Activated CD4-positive, alpha-beta T cell treated with anti-CD3 and anti-CD28 coated beads for 36 hours (primary cell): ENCODE results near the gene BMS1. TPM values are rescaled to one million over a fixed set of nuclear protein-coding genes. Genes with fewer than 3 reads are reported as not detected.
"Not testable (repeated sequence)": the region's sequence is repeated elsewhere in the genome, so short reads cannot be mapped to it uniquely, and the experiment has no call there.

Experiments used
- ATAC-seq: fragments of 200-7000 bp; cut with Tn5 transposase; one replicate; pipeline ENCODE4 v1.10.0; 2021; ENCODE audit warnings: mild to moderate bottlenecking, moderate library complexity
- CTCF ChIA-PET: fragments of 350-600 bp; sonication (Branson Sonifier 250); formaldehyde crosslinking; loops from one replicate; lab custom pipeline; 2021; ENCODE audit warnings: antibody characterized with exemption; lab: Charles Lee
- POLR2A ChIA-PET: fragments of 350-600 bp; sonication (Branson Sonifier 250); formaldehyde crosslinking; loops from one replicate; lab custom pipeline; 2021; ENCODE audit warnings: antibody characterized with exemption, inconsistent platforms; lab: Charles Lee
- DNase-seq: peaks from one replicate; pipeline ENCODE4 v3.0.0-alpha.2; 2020
- H3K27ac Mint-ChIP-seq: one replicate; pipeline ENCODE4 v1.8.0; 2021; ENCODE audit warnings: mixed read lengths
- H3K27me3 Mint-ChIP-seq: one replicate; pipeline ENCODE4 v1.8.0; 2021; ENCODE audit warnings: mixed read lengths
- H3K36me3 Mint-ChIP-seq: one replicate; pipeline ENCODE4 v1.8.0; 2021; ENCODE audit warnings: low read depth, mixed read lengths
- H3K4me1 Mint-ChIP-seq: one replicate; pipeline ENCODE4 v1.8.0; 2021; ENCODE audit warnings: mixed read lengths
- H3K4me3 Mint-ChIP-seq: one replicate; pipeline ENCODE4 v1.8.0; 2021; ENCODE audit warnings: mild to moderate bottlenecking, moderate library complexity, mixed read lengths
- H3K9me3 Mint-ChIP-seq: one replicate; pipeline ENCODE4 v1.8.0; 2021; ENCODE audit warnings: low read depth, mixed read lengths
- intact Hi-C, 2 experiments: fragments of 100-400 bp; cut with DNase I in 1 of 2; cut with micrococcal nuclease in 1 of 2; formaldehyde crosslinking; loops; one replicate each; pipeline versions ENCODE4 v1.14.2 to v1.15.1; 2022 to 2024; cut with DNase I, micrococcal nuclease
- total RNA-seq, 2 experiments: library from RNA; stranded (reverse); gene quantifications; one replicate each; pipeline ENCODE4 v1.2.3, GENCODE V29; 2021

The BMS1 gene
- total RNA-seq, 2 experiments from 2014 or later, result 26.5 to 30.4 TPM

DNA sequence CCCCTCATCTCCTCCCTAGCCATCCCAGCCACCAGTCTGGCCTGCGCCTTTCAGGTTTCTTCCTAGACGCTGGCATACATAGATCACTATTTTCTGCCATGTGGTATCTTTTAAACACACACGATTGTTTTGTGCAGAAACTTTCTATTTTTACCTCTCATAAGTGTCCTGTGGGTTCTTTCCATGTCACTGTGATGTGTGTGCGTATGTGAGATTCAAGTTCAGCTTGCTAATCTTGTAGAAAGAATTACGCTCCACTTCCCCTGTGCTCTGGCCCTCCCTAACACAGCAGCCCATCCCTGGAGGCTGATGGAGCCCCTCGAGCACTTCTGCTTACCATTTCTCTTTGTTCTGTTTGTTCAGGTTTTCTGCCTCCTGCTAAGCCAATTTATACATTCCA lies 80.2 kb downstream of the BMS1 start:
- H3K36me3 Mint-ChIP-seq, CTCF ChIA-PET, H3K4me1 Mint-ChIP-seq, intact Hi-C loops, ATAC-seq, H3K9me3 Mint-ChIP-seq, DNase-seq, H3K27ac Mint-ChIP-seq, H3K4me3 Mint-ChIP-seq, POLR2A ChIA-PET: not testable (repeated sequence)
- peaks cover 38% of the 10 kb centered on the region for H3K27me3 Mint-ChIP-seq

GRCh38 chr10:42864575-42864974 lies 82.0 kb downstream of the BMS1 start:
- no peaks in the 10 kb centered on the region for H3K36me3 Mint-ChIP-seq
- H3K9me3 Mint-ChIP-seq, result no peaks in the 10 kb centered on the region
- ATAC-seq (no peak), DNase-seq (no peak)
- peaks cover 34% of the 10 kb centered on the region for H3K27me3 Mint-ChIP-seq
- no peak overlapping the region for H3K4me3 Mint-ChIP-seq
- ChIA-PET CTCF (no interaction called here), POLR2A (no interaction called here)
- H3K27ac Mint-ChIP-seq, result no peak overlapping the region
- peaks cover 4% of the 10 kb centered on the region for H3K4me1 Mint-ChIP-seq
- intact Hi-C loops, result no loop called here

- no peak overlapping the region for H3K27ac Mint-ChIP-seq
- no peaks in the 10 kb centered on the region for H3K36me3 Mint-ChIP-seq
- ChIA-PET CTCF (no interaction called here), POLR2A (no interaction called here)
- no peak for ATAC-seq
- no peak for DNase-seq
- H3K27me3 Mint-ChIP-seq, result peaks cover 32% of the 10 kb centered on the region
- no peak overlapping the region for H3K4me3 Mint-ChIP-seq
- H3K4me1 Mint-ChIP-seq, result peaks cover 4% of the 10 kb centered on the region
- intact Hi-C loops, result loop anchor here (1.0 to 5.0 kb wide), 4 partner anchors 113 to 597 kb away; no protein-coding TSS in a partner anchor
- no peaks in the 10 kb centered on the region for H3K9me3 Mint-ChIP-seq
Measured at GRCh38 chr10:42865716-42866114, 83.1 kb downstream of the BMS1 start.

DNA sequence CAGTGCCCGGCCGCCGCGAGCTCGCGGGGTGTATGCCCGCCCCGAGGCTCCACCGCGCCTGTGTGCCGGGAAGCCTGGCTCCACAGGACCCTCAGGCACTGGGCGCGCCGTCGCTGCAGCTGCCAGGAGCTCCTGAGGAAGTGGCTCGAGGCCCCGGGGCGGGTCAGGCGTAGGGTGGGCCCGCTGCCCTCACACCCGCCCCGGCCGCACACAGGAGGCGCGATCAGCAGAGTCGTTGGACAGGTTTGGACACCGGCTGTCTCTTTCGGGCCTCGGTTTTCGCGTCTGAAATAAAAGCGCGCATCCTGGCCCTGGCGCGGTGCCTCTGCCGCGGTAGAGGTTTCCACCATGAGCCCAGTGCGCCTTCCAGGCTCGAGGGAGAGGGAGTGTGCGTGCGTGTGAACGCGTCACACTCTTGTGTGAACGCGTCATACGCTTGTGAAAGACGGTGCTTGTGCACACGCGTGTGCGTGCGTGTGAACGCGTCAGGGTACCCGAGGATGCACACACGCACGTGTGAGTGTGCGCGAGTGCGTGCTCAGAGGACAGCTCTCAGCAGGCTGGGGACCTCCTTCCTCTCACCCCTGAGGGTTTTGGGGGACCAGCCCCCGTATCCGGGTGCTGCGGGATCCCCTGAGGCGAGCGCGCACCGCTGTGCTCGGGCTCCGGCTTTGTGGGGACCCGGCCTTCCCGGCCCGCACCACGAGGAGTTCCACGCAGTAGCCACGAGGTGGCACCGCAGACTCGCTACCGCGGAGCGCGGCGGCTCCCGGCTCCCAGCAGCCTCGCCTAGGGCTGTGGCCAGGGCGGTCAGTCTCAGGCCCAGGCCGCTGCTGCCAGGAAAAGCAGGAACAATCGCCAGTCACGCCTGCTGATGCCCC lies 83.8 kb downstream of the BMS1 start:
- Mint-ChIP-seq H3K36me3 (no peaks in the 10 kb centered on the region), H3K4me3 (no peak overlapping the region), H3K27ac (no peak overlapping the region), H3K4me1 (peaks cover 4% of the 10 kb centered on the region), H3K9me3 (no peaks in the 10 kb centered on the region), H3K27me3 (peaks cover 32% of the 10 kb centered on the region)
- ChIA-PET CTCF (no interaction called here), POLR2A (no interaction called here)
- intact Hi-C loops, result loop anchor here (1.0 to 5.0 kb wide), 4 partner anchors 114 to 596 kb away; no protein-coding TSS in a partner anchor
- ATAC-seq, result peak; percentile 68
- peak; percentile 75 for DNase-seq

DNA sequence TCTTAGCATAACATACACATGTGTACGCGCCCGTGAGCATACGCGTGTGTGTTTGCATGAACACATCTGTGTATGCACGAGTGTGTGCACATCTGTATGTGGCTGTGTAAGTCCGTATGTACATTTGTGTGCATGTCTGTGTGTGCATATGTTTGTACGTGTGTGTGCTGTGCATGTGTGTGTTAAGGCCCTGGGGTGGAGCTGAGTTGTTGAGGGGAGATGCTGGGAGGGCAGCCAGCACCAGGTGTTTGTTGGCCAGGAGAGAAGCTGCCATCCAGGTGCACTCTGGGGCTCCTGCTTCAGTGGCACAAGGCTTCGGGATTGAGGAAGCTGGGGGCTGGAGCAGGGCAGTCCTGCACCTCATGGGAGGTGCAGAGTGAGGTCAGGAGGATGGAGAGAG lies 85.0 kb downstream of the BMS1 start:
- intact Hi-C loops, result loop anchor here in 1 of 2 experiments (2.0 to 5.0 kb wide), 3 partner anchors 115 to 595 kb away; no protein-coding TSS in a partner anchor
- no peak for ATAC-seq
- H3K4me1 Mint-ChIP-seq, result peaks cover 4% of the 10 kb centered on the region
- ChIA-PET CTCF (interaction anchor here (1.2 kb wide), 1 partner anchor 237 kb away, joined by 3 read pairs; no protein-coding TSS in a partner anchor), POLR2A (no interaction called here)
- H3K36me3 Mint-ChIP-seq, result no peaks in the 10 kb centered on the region
- H3K4me3 Mint-ChIP-seq, result no peak overlapping the region
- no peak for DNase-seq
- H3K27me3 Mint-ChIP-seq, result peaks cover 32% of the 10 kb centered on the region
- no peaks in the 10 kb centered on the region for H3K9me3 Mint-ChIP-seq
- H3K27ac Mint-ChIP-seq, result no peak overlapping the region

DNA sequence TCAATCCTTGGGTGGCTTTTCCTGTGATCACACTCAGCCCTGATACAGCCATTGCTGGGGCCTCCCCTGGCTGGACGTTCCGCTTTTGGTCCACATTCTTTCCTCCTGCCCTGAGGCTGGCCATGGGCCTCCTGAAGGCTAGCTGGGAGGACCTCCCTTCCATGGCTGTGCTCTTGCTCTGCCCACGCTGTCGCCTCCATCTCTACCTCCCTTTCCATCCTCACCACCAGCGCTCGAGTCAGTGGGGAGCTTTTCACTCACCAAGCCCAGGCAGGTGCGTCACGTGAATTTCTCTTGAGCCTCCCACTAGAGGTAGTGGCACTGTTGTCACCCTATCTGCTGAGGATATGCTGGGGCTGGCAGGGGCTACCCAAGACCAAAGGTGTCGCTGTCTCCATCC lies 85.9 kb downstream of the BMS1 start:
- ChIA-PET POLR2A (no interaction called here), CTCF (no interaction called here)
- H3K27me3 Mint-ChIP-seq, result peaks cover 26% of the 10 kb centered on the region
- peaks cover 4% of the 10 kb centered on the region for H3K4me1 Mint-ChIP-seq
- intact Hi-C loops, result loop anchor here in 1 of 2 experiments (5.0 kb wide), 1 partner anchor 116 kb away; no protein-coding TSS in a partner anchor
- no peaks in the 10 kb centered on the region for H3K36me3 Mint-ChIP-seq
- H3K27ac Mint-ChIP-seq, result no peak overlapping the region
- ATAC-seq, result no peak
- DNase-seq, result no peak
- no peaks in the 10 kb centered on the region for H3K9me3 Mint-ChIP-seq
- H3K4me3 Mint-ChIP-seq, result no peak overlapping the region

DNA sequence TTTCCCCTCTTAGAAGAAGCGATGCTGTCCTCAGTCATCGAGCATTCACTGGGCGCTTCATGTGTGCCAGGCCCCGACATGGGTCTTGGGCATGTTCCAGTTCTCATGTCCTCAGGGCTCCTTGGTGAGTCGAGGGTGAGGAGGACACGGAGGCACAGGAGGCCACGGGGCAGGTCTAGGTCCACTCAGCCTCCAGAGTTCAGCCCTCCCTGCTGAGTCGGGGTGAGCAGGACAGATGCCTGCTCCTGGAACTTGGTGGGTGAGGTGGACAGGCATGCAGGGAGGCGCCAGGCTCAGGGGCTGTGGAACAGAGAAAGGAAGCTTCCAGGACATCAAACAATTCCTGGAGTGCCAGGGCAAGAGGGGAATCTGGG lies 87.4 kb downstream of the BMS1 start:
- Mint-ChIP-seq H3K27ac (no peak overlapping the region), H3K27me3 (peaks cover 15% of the 10 kb centered on the region), H3K4me1 (peaks cover 4% of the 10 kb centered on the region), H3K36me3 (no peaks in the 10 kb centered on the region), H3K9me3 (no peaks in the 10 kb centered on the region), H3K4me3 (no peak overlapping the region)
- CTCF ChIA-PET, result no interaction called here
- ATAC-seq, result no peak
- POLR2A ChIA-PET, result no interaction called here
- intact Hi-C loops, result loop anchor here in 1 of 2 experiments (5.0 kb wide), 1 partner anchor 118 kb away; no protein-coding TSS in a partner anchor
- DNase-seq, result no peak

DNA sequence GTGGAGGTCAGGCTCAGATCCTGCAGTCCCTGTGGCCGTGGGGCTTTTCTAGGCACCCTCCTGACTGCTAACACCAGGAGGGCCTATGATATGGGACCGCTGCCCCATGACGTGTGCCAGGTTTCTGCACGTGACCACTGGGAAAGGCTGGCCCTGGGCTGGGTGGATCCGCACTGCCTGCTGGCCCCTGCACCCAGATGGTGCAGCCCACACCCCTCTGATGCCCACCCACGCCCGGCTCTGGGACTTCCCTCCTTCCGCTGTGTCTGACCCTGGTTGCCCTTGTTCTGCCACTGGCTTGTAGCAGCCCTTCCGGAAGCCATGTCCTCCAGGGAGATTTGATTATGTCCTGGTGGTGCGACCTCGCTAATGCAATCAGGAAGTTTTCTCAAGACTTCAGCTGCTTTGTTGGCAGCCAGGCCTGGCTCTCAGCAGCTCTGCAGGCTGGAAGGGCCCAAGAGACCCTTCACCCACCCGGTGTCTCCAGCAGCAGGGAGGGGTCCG lies 88.6 kb downstream of the BMS1 start:
- H3K36me3 Mint-ChIP-seq, CTCF ChIA-PET, H3K4me1 Mint-ChIP-seq, H3K9me3 Mint-ChIP-seq, H3K27ac Mint-ChIP-seq, H3K27me3 Mint-ChIP-seq, ATAC-seq, POLR2A ChIA-PET, DNase-seq, H3K4me3 Mint-ChIP-seq, intact Hi-C loops: not testable (repeated sequence)

- H3K36me3 Mint-ChIP-seq, result no peaks in the 10 kb centered on the region
- ATAC-seq, result no peak
- H3K9me3 Mint-ChIP-seq, result no peaks in the 10 kb centered on the region
- CTCF ChIA-PET, result no interaction called here
- peaks cover 2% of the 10 kb centered on the region for H3K4me1 Mint-ChIP-seq
- H3K27ac Mint-ChIP-seq, result no peak overlapping the region
- intact Hi-C loops, result no loop called here
- POLR2A ChIA-PET, result no interaction called here
- H3K27me3 Mint-ChIP-seq, result peaks cover 5% of the 10 kb centered on the region
- H3K4me3 Mint-ChIP-seq, result no peak overlapping the region
- no peak for DNase-seq
Measured at GRCh38 chr10:42871823-42872222, 89.2 kb downstream of the BMS1 start.

GRCh38 chr10:42872865-42873435 lies 90.4 kb downstream of the BMS1 start:
- H3K4me3 Mint-ChIP-seq, result no peak overlapping the region
- peaks cover 2% of the 10 kb centered on the region for H3K27me3 Mint-ChIP-seq
- DNase-seq, result no peak
- H3K36me3 Mint-ChIP-seq, result no peaks in the 10 kb centered on the region
- no peak for ATAC-seq
- H3K9me3 Mint-ChIP-seq, result no peaks in the 10 kb centered on the region
- H3K27ac Mint-ChIP-seq, result no peak overlapping the region
- H3K4me1 Mint-ChIP-seq, result no peaks in the 10 kb centered on the region
- ChIA-PET POLR2A (no interaction called here), CTCF (no interaction called here)
- intact Hi-C loops, result no loop called here

GRCh38 chr10:42874713-42875387 lies 92.3 kb downstream of the BMS1 start:
- H3K27me3 Mint-ChIP-seq, result no peaks in the 10 kb centered on the region
- no peaks in the 10 kb centered on the region for H3K36me3 Mint-ChIP-seq
- intact Hi-C loops, result no loop called here
- POLR2A ChIA-PET, result no interaction called here
- no peaks in the 10 kb centered on the region for H3K4me1 Mint-ChIP-seq
- H3K4me3 Mint-ChIP-seq, result no peak overlapping the region
- H3K9me3 Mint-ChIP-seq, result no peaks in the 10 kb centered on the region
- H3K27ac Mint-ChIP-seq, result no peak overlapping the region
- DNase-seq (no peak), ATAC-seq (no peak)
- CTCF ChIA-PET, result no interaction called here
